Smooth muscle cell (in vitro differentiated cells): ENCODE results near the gene BTD. TPM values are rescaled to one million over a fixed set of nuclear protein-coding genes. Genes with fewer than 3 reads are reported as not detected.

ENCODE experiments used
- DNase-seq: peaks from one replicate; lab custom pipeline; 2025; ENCODE audit not compliant: unreplicated experiment; lab: John Stamatoyannopoulos, UW
- H2AFZ ChIP-seq: fragments of 200-600 bp; sonication (generic); 2 replicates; pipeline ENCODE4 v1.6.0; 2016; ENCODE audit warnings: antibody characterized with exemption, low read depth, mild to moderate bottlenecking
- H3F3A ChIP-seq: fragments of 200-600 bp; sonication (generic); 2 replicates; pipeline ENCODE4 v1.6.0; 2017; ENCODE audit warnings: antibody characterized with exemption, low read depth
- H3K27ac ChIP-seq: fragments of 200-600 bp; sonication (generic); 2 replicates; pipeline ENCODE4 v1.5.1; 2016; ENCODE audit warnings: low read depth, mild to moderate bottlenecking
- H3K27me3 ChIP-seq: fragments of 200-600 bp; sonication (generic); 2 replicates; pipeline ENCODE4 v1.6.1; 2016; ENCODE audit warnings: low read depth, mild to moderate bottlenecking
- H3K36me3 ChIP-seq: fragments of 200-600 bp; sonication (generic); 2 replicates; pipeline ENCODE4 v1.5.1; 2016; ENCODE audit warnings: low read depth
- H3K4me1 ChIP-seq: fragments of 200-600 bp; sonication (generic); 2 replicates; pipeline ENCODE4 v1.5.1; 2016; ENCODE audit warnings: low read depth
- H3K4me2 ChIP-seq: fragments of 200-600 bp; sonication (generic); 2 replicates; pipeline ENCODE4 v1.6.0; 2016; ENCODE audit warnings: mild to moderate bottlenecking
- H3K4me3 ChIP-seq: fragments of 200-600 bp; sonication (generic); 2 replicates; pipeline ENCODE4 v1.5.1; 2016; ENCODE audit warnings: mild to moderate bottlenecking
- H3K79me2 ChIP-seq: fragments of 200-600 bp; sonication (generic); 2 replicates; pipeline ENCODE4 v1.6.0; 2016; ENCODE audit warnings: low read depth, mild to moderate bottlenecking
- H3K9ac ChIP-seq: fragments of 200-600 bp; sonication (generic); 2 replicates; pipeline ENCODE4 v1.6.0; 2016; ENCODE audit warnings: low read depth
- H3K9me3 ChIP-seq: fragments of 200-600 bp; sonication (generic); replicated peaks from 2 replicates; pipeline ENCODE4 v1.5.1; 2016; ENCODE audit warnings: low read depth
- H4K20me1 ChIP-seq: fragments of 200-600 bp; sonication (generic); 2 replicates; pipeline ENCODE4 v1.6.0; 2016; ENCODE audit warnings: low read depth
- CTCF ChIP-seq: fragments of 200-600 bp; sonication (generic); IDR thresholded peaks from 2 replicates; pipeline ENCODE4 v1.5.1; 2017; ENCODE audit warnings: borderline replicate concordance, mild to moderate bottlenecking, antibody characterized with exemption; ENCODE audit not compliant: insufficient read depth, poor library complexity, severe bottlenecking
- WGBS: methylation state at CpG from one replicate; pipeline ENCODE4 v1.1.7; 2016; ENCODE audit warnings: low lambda C conversion rate; 5-methylcytosine and 5-hydroxymethylcytosine counted together
- polyA plus RNA-seq: library from polyadenylated mRNA; unstranded; fragments of >200 nt; fragmentation: Nextera tagmentation; extraction: Ambion mirVana; gene quantifications from 2 replicates; pipeline ENCODE4 v1.2.1, GENCODE V29; 2016
- total RNA-seq: library from RNA; depleted of rRNA; stranded (reverse); fragments of >200 nt; gene quantifications from 2 replicates; pipeline ENCODE4 v1.2.3, GENCODE V29; 2014

Gene BTD
- total and polyA plus RNA-seq, 2 experiments from 2014 or later, result 20.9 to 23.6 TPM

GRCh38 chr3:15630646-15631350 lies 29.3 kb downstream of the BTD start:
- Histone ChIP-seq H4K20me1 (no peaks in the 10 kb centered on the region), H3K36me3 (no peaks in the 10 kb centered on the region), H3K4me2 (peak overlapping the region; percentile 85), H3K9me3 (no peaks in the 10 kb centered on the region), H3K4me1 (peaks cover 30% of the 10 kb centered on the region), H3K27ac (peak overlapping the region; percentile 95), H3K4me3 (peak overlapping the region; percentile 36), H3K79me2 (no peaks in the 10 kb centered on the region), H3K27me3 (no peaks in the 10 kb centered on the region), H3K9ac (peak overlapping the region; percentile 85), H3F3A (peaks cover 13% of the 10 kb centered on the region), H2AFZ (no peak overlapping the region)
- no peak for DNase-seq
- no peak for TF ChIP-seq CTCF
- 3% methylated on average over 8 of the region's 8 CpGs for WGBS

- H3K4me2 ChIP-seq, result peak overlapping the region; percentile 85
- H3K4me3 ChIP-seq, result no peak overlapping the region
- no peak for DNase-seq
- no peak overlapping the region for H2AFZ ChIP-seq
- no peaks in the 10 kb centered on the region for H3K9me3 ChIP-seq
- peak overlapping the region; percentile 95 for H3K27ac ChIP-seq
- no peaks in the 10 kb centered on the region for H3K27me3 ChIP-seq
- H3K36me3 ChIP-seq, result no peaks in the 10 kb centered on the region
- H3K4me1 ChIP-seq, result peaks cover 35% of the 10 kb centered on the region
- H3K79me2 ChIP-seq, result no peaks in the 10 kb centered on the region
- peaks cover 14% of the 10 kb centered on the region for H3F3A ChIP-seq
- TF ChIP-seq CTCF, result no peak
- H4K20me1 ChIP-seq, result no peaks in the 10 kb centered on the region
- 78% methylated on average over 12 of the region's 12 CpGs for WGBS
- H3K9ac ChIP-seq, result peak overlapping the region; percentile 49
These were observed 30.1 kb downstream of the BTD start for GRCh38 chr3:15631426-15632211.

- peaks cover 35% of the 10 kb centered on the region for H3K4me1 ChIP-seq
- no peaks in the 10 kb centered on the region for H3K9me3 ChIP-seq
- no peak overlapping the region for H3K4me2 ChIP-seq
- no peak overlapping the region for H2AFZ ChIP-seq
- no peaks in the 10 kb centered on the region for H3K36me3 ChIP-seq
- H4K20me1 ChIP-seq, result no peaks in the 10 kb centered on the region
- peak overlapping the region; percentile 95 for H3K27ac ChIP-seq
- H3K9ac ChIP-seq, result peak overlapping the region; percentile 49
- DNase-seq, result no peak
- H3K27me3 ChIP-seq, result no peaks in the 10 kb centered on the region
- H3K4me3 ChIP-seq, result no peak overlapping the region
- no peak for TF ChIP-seq CTCF
- peaks cover 19% of the 10 kb centered on the region for H3F3A ChIP-seq
- no peaks in the 10 kb centered on the region for H3K79me2 ChIP-seq
- 99% methylated on average over 4 of the region's 4 CpGs for WGBS
These were observed 30.7 kb downstream of the BTD start for GRCh38 chr3:15632212-15632580.
